PFSK-1 (cell line): ENCODE results near the gene ZNF300.
"Not testable (repeated sequence)": the region's sequence is repeated elsewhere in the genome, so short reads cannot be mapped to it uniquely, and the experiment has no call there.

Experiments
- FOXP2 ChIP-seq: optimal IDR thresholded peaks from 2 replicates; pipeline ENCODE3; 2011; ENCODE audit warnings: borderline replicate concordance, control low read depth, inconsistent platforms; ENCODE audit not compliant: insufficient read depth; ENCODE audit errors: extremely low read length, extremely low read depth
- POLR2AphosphoS5 ChIP-seq: IDR thresholded peaks from 2 replicates; pipeline ENCODE4 v1.6.1; 2012; ENCODE audit warnings: low read depth, mild to moderate bottlenecking, control low read depth, low read length, moderate library complexity
- REST ChIP-seq, 2 experiments: IDR thresholded peaks; 2 replicates each; pipeline versions ENCODE4 v1.6.1 to v1.8.0; 2011 to 2012; ENCODE audit warnings: low read depth in 2 of 2, low read length in 2 of 2, control low read depth in 1 of 2, inconsistent platforms in 1 of 2, mild to moderate bottlenecking in 1 of 2, moderate library complexity in 1 of 2; ENCODE audit not compliant: insufficient read depth in 1 of 2
- SIN3A ChIP-seq: IDR thresholded peaks from 2 replicates; pipeline ENCODE4 v1.6.1; 2012; ENCODE audit warnings: mild to moderate bottlenecking, low read length, moderate library complexity, borderline replicate concordance; ENCODE audit not compliant: insufficient read depth
- TAF1 ChIP-seq: IDR thresholded peaks from 2 replicates; pipeline ENCODE4 v1.6.1; 2012; ENCODE audit warnings: low read length, control low read depth, borderline replicate concordance; ENCODE audit not compliant: insufficient read depth

Gene ZNF300

GRCh38 chr5:150848271-150848670 lies 56.5 kb downstream of the ZNF300 start:
- no peak for TF ChIP-seq POLR2AphosphoS5
- no peak for TF ChIP-seq REST (IDR thresholded peaks at IDR 0.05; ENCODE audit: insufficient read depth in 1 of 2, low read depth in 2 of 2, low read length in 2 of 2)
- TF ChIP-seq SIN3A: no peak
- no peak for TF ChIP-seq FOXP2
- no peak for TF ChIP-seq TAF1

DNA sequence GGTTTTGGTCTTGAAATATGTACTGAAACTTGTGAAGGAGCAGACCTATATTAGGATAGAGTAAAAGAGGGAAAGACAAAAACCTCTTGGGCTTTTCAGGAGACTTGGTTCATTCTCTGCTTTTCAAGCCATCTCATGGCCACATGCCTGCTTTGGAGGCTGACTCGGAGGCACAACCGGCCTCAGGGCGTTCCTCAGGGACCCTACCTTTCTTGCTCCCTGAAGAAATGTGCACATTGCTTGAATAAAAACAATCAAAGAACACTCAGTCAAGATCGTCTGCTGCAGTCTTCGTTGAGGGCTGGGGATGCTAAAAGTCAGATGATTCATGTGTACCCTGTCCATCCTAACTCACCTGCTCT lies 57.5 kb downstream of the ZNF300 start:
- no peak for TF ChIP-seq FOXP2
- TF ChIP-seq TAF1: no peak
- TF ChIP-seq POLR2AphosphoS5: no peak
- no peak for TF ChIP-seq REST (IDR thresholded peaks at IDR 0.05; ENCODE audit: insufficient read depth in 1 of 2, low read depth in 2 of 2, low read length in 2 of 2)
- TF ChIP-seq SIN3A: no peak

- no peak for TF ChIP-seq SIN3A
- no peak for TF ChIP-seq REST (IDR thresholded peaks at IDR 0.05; ENCODE audit: insufficient read depth in 1 of 2, low read depth in 2 of 2, low read length in 2 of 2)
- no peak for TF ChIP-seq TAF1
- TF ChIP-seq FOXP2: no peak
- TF ChIP-seq POLR2AphosphoS5: no peak
Observed at GRCh38 chr5:150846654-150847333, 58.0 kb downstream of the ZNF300 start.

DNA sequence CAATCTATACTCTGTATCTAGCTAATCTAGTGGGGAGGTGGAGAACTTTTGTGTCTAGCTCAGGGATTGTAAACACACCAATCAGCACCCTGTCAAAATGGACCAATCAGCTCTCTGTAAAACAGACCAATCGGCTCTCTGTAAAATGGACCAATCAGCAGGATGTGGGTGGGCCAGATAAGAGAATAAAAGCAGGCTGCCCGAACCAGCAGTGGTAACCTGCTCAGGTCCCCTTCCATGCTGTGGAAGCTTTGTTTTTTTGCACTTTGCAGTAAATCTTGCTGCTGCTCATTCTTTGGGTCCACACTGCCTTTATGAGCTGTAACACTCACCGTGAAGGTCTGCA lies 58.5 kb downstream of the ZNF300 start, which contains the start of gene IRGM:
TSS of gene IRGM (plus strand) at position 214 of the 346 bp plus-strand sequence. CDS start 1,603 bp downstream, outside the sequence.
- not testable (repeated sequence) for TF ChIP-seq FOXP2, SIN3A, TAF1
